K562 (cell line): ENCODE data around the gene CCT4. TPM values are rescaled to one million over a fixed set of nuclear protein-coding genes. Genes with fewer than 3 reads are reported as not detected.
A peak's percentile ranks its signal among the peaks of the same experiment; 100 is the strongest.

Experiments used
- BMI1 ChIP-seq: fragments of 150-350 bp; IDR thresholded peaks from 2 replicates; pipeline ENCODE4 v1.6.1; 2014; ENCODE audit warnings: low read length
- CEBPG ChIP-seq, 3 experiments: fragments of 200-800 bp in 1 of 3; sonication (Bioruptor generic) in 1 of 3; sonication (generic) in 1 of 3; formaldehyde crosslinking in 1 of 3; IDR thresholded peaks in 2 of 3; conservative IDR thresholded peaks in 1 of 3; 2 replicates each; pipeline versions ENCODE4 v1.6.1 to v1.8.0; 2016 to 2022; ENCODE audit warnings: missing compliant biosample characterization in 2 of 3, missing genetic modification characterization in 2 of 3, mild to moderate bottlenecking in 1 of 3, missing genetic modification reagents in 1 of 3
- CREB3L1 ChIP-seq: fragments of 450-650 bp; IDR thresholded peaks from 2 replicates; pipeline ENCODE4 v1.6.1; 2014; ENCODE audit warnings: low read depth, mild to moderate bottlenecking, moderate library complexity, borderline replicate concordance
- DPF2 ChIP-seq: fragments of 450-650 bp; IDR thresholded peaks from 2 replicates; pipeline ENCODE4 v1.6.1; 2016
- FIP1L1 ChIP-seq: fragments of 200-400 bp; formaldehyde crosslinking; IDR thresholded peaks from 2 replicates; pipeline ENCODE4 v1.6.1; 2018; ENCODE audit warnings: mild to moderate bottlenecking, low read depth, low read length; ENCODE audit not compliant: poor library complexity, severe bottlenecking
- FOXP1 ChIP-seq: sonication (generic); formaldehyde crosslinking; IDR thresholded peaks from 2 replicates; pipeline ENCODE4 v1.8.0; 2022; ENCODE audit warnings: mild to moderate bottlenecking, missing genetic modification reagents
- GABPA ChIP-seq: fragments of 200-800 bp; sonication (Bioruptor generic); conservative IDR thresholded peaks from 2 replicates; pipeline ENCODE4 v1.6.1; 2016; ENCODE audit warnings: low read depth, missing genetic modification characterization, missing compliant biosample characterization
- HCFC1 ChIP-seq: IDR thresholded peaks from 2 replicates; pipeline ENCODE4 v1.6.1; 2012; ENCODE audit warnings: low read depth, low read length, improper control_type of control experiment
- HSF4 ChIP-seq: fragments of 250-450 bp; sonication (Bioruptor Pico); IDR thresholded peaks from 2 replicates; pipeline ENCODE4 v2.1.2; 2022; ENCODE audit warnings: mild to moderate bottlenecking, moderate library complexity, borderline replicate concordance
- KDM4B ChIP-seq, 2 experiments: fragments of 450-650 bp in 1 of 2; sonication (generic) in 1 of 2; IDR thresholded peaks; 2 replicates each; pipeline ENCODE4 v1.6.1; 2016 to 2017; ENCODE audit warnings: borderline replicate concordance in 2 of 2, antibody characterized with exemption in 1 of 2, low read depth in 1 of 2, mild to moderate bottlenecking in 1 of 2
- LARP7 ChIP-seq: fragments of 450-650 bp; IDR thresholded peaks from 2 replicates; pipeline ENCODE4 v1.6.1; 2016
- LEF1 ChIP-seq: fragments of 450-650 bp; IDR thresholded peaks from 2 replicates; pipeline ENCODE4 v1.6.1; 2016; ENCODE audit warnings: mild to moderate bottlenecking
- MCM3 ChIP-seq: fragments of 450-650 bp; IDR thresholded peaks from 2 replicates; pipeline ENCODE4 v1.6.1; 2016
- MECOM ChIP-seq: fragments of 250-450 bp; sonication (Bioruptor Pico); IDR thresholded peaks from 2 replicates; pipeline ENCODE4 v1.8.0; 2022; ENCODE audit warnings: inconsistent platforms
- MEF2D ChIP-seq: conservative IDR thresholded peaks from 2 replicates; pipeline ENCODE4 v1.6.1; 2016; ENCODE audit warnings: low read depth, missing genetic modification characterization, missing compliant biosample characterization
- MTA1 ChIP-seq: fragments of 450-650 bp; IDR thresholded peaks from 2 replicates; pipeline ENCODE4 v1.6.1; 2017; ENCODE audit warnings: borderline replicate concordance
- PHB2 ChIP-seq: fragments of 450-650 bp; IDR thresholded peaks from 2 replicates; pipeline ENCODE4 v1.6.1; 2017; ENCODE audit warnings: low read depth
- PRPF4 ChIP-seq: fragments of 200-400 bp; formaldehyde crosslinking; IDR thresholded peaks from one replicate; pipeline ENCODE4 v1.6.1; 2017; ENCODE audit warnings: low read length, low read depth, mild to moderate bottlenecking; ENCODE audit not compliant: insufficient read depth, poor library complexity, severe bottlenecking
- SMARCA5 ChIP-seq: fragments of 450-650 bp; IDR thresholded peaks from 2 replicates; pipeline ENCODE4 v1.6.1; 2016
- TARDBP ChIP-seq: fragments of 450-650 bp; IDR thresholded peaks from 2 replicates; pipeline ENCODE4 v1.6.1; 2016
- ZKSCAN1 ChIP-seq: fragments of 150-350 bp; IDR thresholded peaks from 2 replicates; pipeline ENCODE4 v1.6.1; 2016; ENCODE audit warnings: low read depth, low read length
- ZKSCAN3 ChIP-seq: fragments of 250-450 bp; sonication (Bioruptor Pico); IDR thresholded peaks from 2 replicates; pipeline ENCODE4 v1.4.0; 2020
- ZNF197 ChIP-seq: fragments of 200-800 bp; sonication (Bioruptor generic); IDR thresholded peaks from 2 replicates; pipeline ENCODE4 v1.6.1; 2016; ENCODE audit warnings: low read depth, missing genetic modification characterization, missing compliant biosample characterization
- ZNF274 ChIP-seq: IDR thresholded peaks from 2 replicates; pipeline ENCODE4 v1.6.1; 2011; ENCODE audit warnings: low read depth, mild to moderate bottlenecking, low read length, moderate library complexity, borderline replicate concordance
- ZNF707 ChIP-seq: fragments of 250-450 bp; sonication (Bioruptor Pico); conservative IDR thresholded peaks from 2 replicates; pipeline ENCODE4 v1.8.0; 2022; ENCODE audit warnings: inconsistent platforms, mild to moderate bottlenecking, moderate library complexity
- ZNF717 ChIP-seq: fragments of 250-450 bp; sonication (Bioruptor Pico); IDR thresholded peaks from 2 replicates; pipeline ENCODE4 v1.5.0; 2021
- ZNF75A ChIP-seq: fragments of 450-650 bp; formaldehyde crosslinking; IDR thresholded peaks from 2 replicates; pipeline ENCODE4 v1.4.0; 2020; ENCODE audit warnings: mild to moderate bottlenecking
- polyA plus RNA-seq, 8 experiments: library from polyadenylated mRNA; depleted of rRNA in 4 of 8; stranded (reverse) in 5 of 8; unstranded in 3 of 8; fragments of >200 nt; fragmentation: Nextera tagmentation in 2 of 8; fragmentation: Illumina TruSeq in 1 of 8; extraction: Ambion mirVana in 2 of 8; extraction: Trizol in 1 of 8; gene quantifications; 2 replicates each; pipeline versions ENCODE4 v1.2.1 to v1.2.3, GENCODE V29; 2011 to 2014; ENCODE audit warnings: inconsistent platforms in 1 of 8, missing spikeins in 1 of 8
- total RNA-seq, 7 experiments: library from RNA; depleted of rRNA in 6 of 7; stranded (reverse); fragments of >200 nt in 6 of 7; fragmentation: Illumina TruSeq in 2 of 7; extraction: Trizol in 2 of 7; gene quantifications; 2 replicates each; pipeline versions ENCODE4 v1.2.1 to v1.2.3, GENCODE V29; 2011 to 2021; ENCODE audit warnings: low replicate concordance in 1 of 7
- TF ChIP-seq, protein P1 (sequence below), 2 experiments: fragments of 200-800 bp in 1 of 2; sonication (Bioruptor generic) in 1 of 2; sonication (generic) in 1 of 2; formaldehyde crosslinking in 1 of 2; IDR thresholded peaks in 1 of 2; conservative IDR thresholded peaks in 1 of 2; 2 replicates each; pipeline versions ENCODE4 v1.5.0 to v1.6.1; 2016 to 2020; ENCODE audit warnings: missing compliant biosample characterization in 1 of 2, missing genetic modification characterization in 1 of 2, missing genetic modification reagents in 1 of 2

CCT4 gene
- total and polyA plus RNA-seq, 9 of the 15 experiments (the other 6 are each of a cell fraction or from before 2014, with no cell fraction given), result 101 to 368 (median 303) TPM

DNA sequence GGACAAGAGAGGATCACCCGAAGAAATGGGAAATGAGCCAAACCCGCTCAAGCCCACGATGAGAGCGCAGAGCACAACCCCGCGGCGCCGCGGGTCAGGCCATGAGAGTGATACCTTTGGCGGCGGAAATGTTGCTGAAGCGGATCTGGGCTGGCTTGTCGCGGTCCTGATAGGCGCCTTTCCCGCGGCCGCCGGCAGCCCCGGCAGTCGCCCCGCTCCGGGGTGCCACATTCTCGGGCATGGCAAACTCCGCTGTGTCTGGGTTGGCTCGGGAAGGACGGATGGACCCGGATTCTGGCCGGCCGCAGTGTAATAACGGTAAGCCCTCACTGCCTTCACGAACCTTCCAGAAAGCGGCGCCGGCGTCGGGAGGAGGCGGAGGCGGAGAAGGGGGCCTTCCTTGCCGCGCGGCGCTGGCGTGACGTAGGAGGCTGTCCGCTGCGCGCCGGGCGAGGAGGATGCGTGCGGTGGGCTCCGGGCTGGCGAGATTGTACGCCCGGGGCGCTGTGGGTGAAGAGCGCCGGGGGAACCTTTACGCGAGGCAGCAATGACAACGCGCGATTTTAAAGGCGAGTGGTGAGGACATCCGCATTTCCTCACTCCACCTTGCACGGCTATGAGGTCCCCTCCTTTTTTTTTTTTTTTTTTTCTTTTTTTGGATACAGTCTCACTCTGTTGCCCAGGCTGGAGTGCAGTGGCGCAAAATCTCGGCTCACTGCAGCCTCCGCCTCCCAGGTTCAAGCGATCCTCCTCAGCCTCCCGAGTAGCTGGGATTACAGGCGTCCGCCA lies at the start of gene CCT4 (continued):
- peak; percentile 50; the same call in 1 of the 2 replicates for TF ChIP-seq MEF2D
- TF ChIP-seq CREB3L1, result peak; percentile 28; the same call in 1 of the 2 replicates
- TF ChIP-seq FIP1L1, result peak; percentile 92
- TF ChIP-seq MECOM (CRISPR knock-in tag), result no peak
- TF ChIP-seq TARDBP, result peak; percentile 76
- TF ChIP-seq ZNF197 (CRISPR knock-in tag), result peak; percentile 66
- TF ChIP-seq HSF4, result no peak
- TF ChIP-seq MTA1, result peak; percentile 98
- TF ChIP-seq GABPA, result peak; percentile 74
- TF ChIP-seq ZNF717, result no peak
- no peak for TF ChIP-seq SMARCA5
- peak; percentile 15; the same call in 1 of the 2 replicates for TF ChIP-seq LARP7
- TF ChIP-seq LEF1, result no peak
- no peak for TF ChIP-seq BMI1
- TF ChIP-seq PRPF4, result peak; percentile 85
- TF ChIP-seq ZKSCAN3, result no peak
- TF ChIP-seq ZNF75A (CRISPR knock-in tag), result no peak
- no peak for TF ChIP-seq MCM3
- TF ChIP-seq FOXP1 (CRISPR knock-in tag), result peak; percentile 68; the same call in 1 of the 2 replicates
- peak; percentile 60 for TF ChIP-seq ZKSCAN1
- TF ChIP-seq HCFC1, result peak; percentile 89
- no peak for TF ChIP-seq PHB2
- TF ChIP-seq, protein P1, sequence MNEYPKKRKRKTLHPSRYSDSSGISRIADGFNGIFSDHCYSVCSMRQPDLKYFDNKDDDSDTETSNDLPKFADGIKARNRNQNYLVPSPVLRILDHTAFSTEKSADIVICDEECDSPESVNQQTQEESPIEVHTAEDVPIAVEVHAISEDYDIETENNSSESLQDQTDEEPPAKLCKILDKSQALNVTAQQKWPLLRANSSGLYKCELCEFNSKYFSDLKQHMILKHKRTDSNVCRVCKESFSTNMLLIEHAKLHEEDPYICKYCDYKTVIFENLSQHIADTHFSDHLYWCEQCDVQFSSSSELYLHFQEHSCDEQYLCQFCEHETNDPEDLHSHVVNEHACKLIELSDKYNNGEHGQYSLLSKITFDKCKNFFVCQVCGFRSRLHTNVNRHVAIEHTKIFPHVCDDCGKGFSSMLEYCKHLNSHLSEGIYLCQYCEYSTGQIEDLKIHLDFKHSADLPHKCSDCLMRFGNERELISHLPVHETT (CRISPR knock-in tag; conservative IDR thresholded peaks at IDR 0.05 in 1 of 2, IDR thresholded peaks at IDR 0.05 in 1 of 2), result peak in 1 of 2 experiments; percentile 83; a peak in 2 of 4 replicates
- no peak for TF ChIP-seq ZNF274
- TF ChIP-seq ZNF707, result no peak
- peak; percentile 42; the same call in 1 of the 2 replicates for TF ChIP-seq DPF2
- TF ChIP-seq CEBPG (CRISPR knock-in tag; IDR thresholded peaks at IDR 0.05), result no peak; the same call in 1 of the 2 replicates
- TF ChIP-seq CEBPG (tag; conservative IDR thresholded peaks at IDR 0.05 in 1 of 2, IDR thresholded peaks at IDR 0.05 in 1 of 2), result peak in 1 of 2 experiments; percentile 58; a peak in 2 of 4 replicates
- peak in 1 of 2 experiments; percentile 51; a peak in 1 of 4 replicates for TF ChIP-seq KDM4B (IDR thresholded peaks at IDR 0.05; ENCODE audit: borderline replicate concordance in 2 of 2, low read depth in 1 of 2)
